ENCODE results near the gene SLCO2A1. TPM values are rescaled to one million over a fixed set of nuclear protein-coding genes. Genes with fewer than 3 reads are reported as not detected.

The SLCO2A1 gene
- total RNA-seq, 4 donors from 2014 or later: 15.0 to 33.0 (median 19.2) TPM

DNA sequence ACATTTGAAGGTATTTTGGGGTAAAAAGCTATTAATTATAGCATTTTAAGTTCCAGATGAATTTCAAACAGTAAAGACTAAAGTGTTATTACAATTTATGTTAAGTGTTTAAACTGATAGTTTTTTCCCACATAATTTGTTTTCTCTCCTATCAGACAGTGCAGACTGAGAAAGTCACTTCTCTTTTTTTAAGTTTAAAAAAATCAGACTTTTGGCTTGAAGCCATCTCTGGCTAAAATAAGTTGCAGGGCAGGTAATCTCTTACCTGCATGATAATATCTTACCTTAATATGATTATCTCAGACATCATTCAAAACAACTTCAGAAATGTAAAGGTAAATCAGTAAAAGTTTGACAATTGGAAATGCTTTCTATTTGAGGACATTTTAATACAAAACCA is 112.6 kb downstream of the SLCO2A1 start:
- no peak for DNase-seq
- H3K27ac ChIP-seq: no peak overlapping the region
- no peak for TF ChIP-seq POLR2A (IDR thresholded peaks at IDR 0.05)
- TF ChIP-seq CTCF (IDR thresholded peaks at IDR 0.05): no peak
- H3K4me3 ChIP-seq: no peak overlapping the region
- H3K36me3 ChIP-seq: no peaks in the 10 kb centered on the region
- no peaks in the 10 kb centered on the region for H3K4me1 ChIP-seq
- H3K9me3 ChIP-seq: no peaks in the 10 kb centered on the region
- H3K27me3 ChIP-seq: no peaks in the 10 kb centered on the region

GRCh38 chr3:133915685-133916658 is 113.8 kb downstream of the SLCO2A1 start:
- no peak for DNase-seq
- no peaks in the 10 kb centered on the region for H3K9me3 ChIP-seq
- H3K4me3 ChIP-seq: no peak overlapping the region
- no peaks in the 10 kb centered on the region for H3K36me3 ChIP-seq
- H3K27ac ChIP-seq: no peak overlapping the region
- TF ChIP-seq CTCF (IDR thresholded peaks at IDR 0.05) (no peak), POLR2A (IDR thresholded peaks at IDR 0.05) (no peak)
- no peaks in the 10 kb centered on the region for H3K4me1 ChIP-seq
- no peaks in the 10 kb centered on the region for H3K27me3 ChIP-seq

- Histone ChIP-seq H3K27ac (no peak overlapping the region), H3K9me3 (no peaks in the 10 kb centered on the region), H3K36me3 (no peaks in the 10 kb centered on the region), H3K4me1 (no peaks in the 10 kb centered on the region), H3K4me3 (no peak overlapping the region), H3K27me3 (no peaks in the 10 kb centered on the region)
- no peak for TF ChIP-seq CTCF (IDR thresholded peaks at IDR 0.05)
- TF ChIP-seq POLR2A (IDR thresholded peaks at IDR 0.05): no peak
- DNase-seq: no peak
These were observed 114.7 kb downstream of the SLCO2A1 start for GRCh38 chr3:133914839-133915600.

DNA sequence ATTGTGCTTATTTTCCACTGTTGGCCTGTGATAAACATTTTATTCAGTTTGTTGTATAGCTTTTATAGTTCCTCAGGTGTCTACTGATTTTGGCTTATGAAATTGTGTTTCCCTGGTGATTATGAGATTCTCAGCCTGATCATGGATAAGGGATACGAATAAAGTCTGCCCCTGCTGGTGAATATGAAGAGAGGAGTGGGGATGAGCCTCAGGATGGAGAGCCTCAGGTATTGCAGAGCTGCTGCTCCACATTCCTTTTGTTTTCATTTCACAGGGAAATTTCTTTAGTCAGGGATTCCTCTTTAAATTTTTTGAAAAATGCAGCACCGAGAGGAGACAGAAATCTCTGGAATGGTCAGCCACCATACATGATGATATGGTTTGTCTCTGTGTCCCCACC is 119.3 kb downstream of the SLCO2A1 start:
- H3K4me3 ChIP-seq: no peak overlapping the region
- H3K4me1 ChIP-seq: no peaks in the 10 kb centered on the region
- H3K9me3 ChIP-seq: no peaks in the 10 kb centered on the region
- no peaks in the 10 kb centered on the region for H3K27me3 ChIP-seq
- TF ChIP-seq CTCF (IDR thresholded peaks at IDR 0.05) (no peak), POLR2A (IDR thresholded peaks at IDR 0.05) (no peak)
- DNase-seq: no peak
- no peak overlapping the region for H3K27ac ChIP-seq
- H3K36me3 ChIP-seq: no peaks in the 10 kb centered on the region

DNA sequence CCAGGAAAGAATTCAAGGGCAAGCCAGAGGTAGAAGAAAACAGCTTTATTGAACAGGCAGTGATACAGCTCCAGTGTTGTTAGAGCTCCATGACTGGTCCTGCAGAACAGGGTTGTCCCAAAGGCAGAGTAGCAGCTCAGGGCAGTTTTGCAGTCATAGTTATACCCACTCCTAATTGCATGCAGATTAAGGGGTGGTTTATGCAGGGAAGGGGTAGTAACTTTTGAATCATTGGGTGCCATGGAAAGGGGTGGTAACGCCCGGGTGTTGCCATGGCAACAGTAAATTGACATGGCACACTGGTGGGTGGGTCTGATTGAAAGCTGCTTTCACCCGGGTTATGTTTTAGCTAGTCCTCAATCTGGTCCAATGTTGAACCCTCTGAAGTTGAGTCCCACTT is 124.3 kb downstream of the SLCO2A1 start:
- Histone ChIP-seq H3K36me3 (no peaks in the 10 kb centered on the region), H3K9me3 (no peaks in the 10 kb centered on the region), H3K27ac (no peak overlapping the region), H3K27me3 (no peaks in the 10 kb centered on the region), H3K4me3 (no peak overlapping the region), H3K4me1 (no peaks in the 10 kb centered on the region)
- TF ChIP-seq CTCF (IDR thresholded peaks at IDR 0.05): no peak
- TF ChIP-seq POLR2A (IDR thresholded peaks at IDR 0.05): no peak
- DNase-seq: no peak

Data from Peyer's patch (tissue), 4 donors.